MM.1S (cell line): ENCODE results near the gene ALPI.
"Not testable (repeated sequence)": the region's sequence is repeated elsewhere in the genome, so short reads cannot be mapped to it uniquely, and the experiment has no call there.

Source experiments
- DNase-seq: peaks from one replicate; pipeline ENCODE4 v3.0.0-alpha.2; 2015
- H2AFZ ChIP-seq: fragments of 300-600 bp; sonication (generic); 2 replicates; pipeline ENCODE4 v1.6.0; 2016; ENCODE audit warnings: antibody characterized with exemption, low read length
- H3F3A ChIP-seq: fragments of 300-600 bp; sonication (generic); 2 replicates; pipeline ENCODE4 v1.6.1; 2016; ENCODE audit warnings: mild to moderate bottlenecking, antibody characterized with exemption, low read length, moderate library complexity, mixed read lengths; ENCODE audit not compliant: insufficient read depth
- H3K27ac ChIP-seq: fragments of 300-600 bp; sonication (generic); 2 replicates; pipeline ENCODE4 v1.5.1; 2016; ENCODE audit warnings: mild to moderate bottlenecking, low read length
- H3K27me3 ChIP-seq: fragments of 300-600 bp; sonication (generic); replicated peaks from 2 replicates; pipeline ENCODE4 v1.6.0; 2016; ENCODE audit warnings: low read length; ENCODE audit not compliant: insufficient read depth
- H3K36me3 ChIP-seq: fragments of 300-600 bp; sonication (generic); replicated peaks from 2 replicates; pipeline ENCODE4 v1.6.1; 2016; ENCODE audit warnings: mild to moderate bottlenecking, low read length, mixed read lengths; ENCODE audit not compliant: insufficient read depth
- H3K4me1 ChIP-seq: fragments of 300-600 bp; sonication (generic); 2 replicates; pipeline ENCODE4 v1.6.1; 2016; ENCODE audit warnings: low read length, mixed read lengths
- H3K4me2 ChIP-seq: fragments of 300-600 bp; sonication (generic); 2 replicates; pipeline ENCODE4 v1.6.0; 2016; ENCODE audit warnings: low read depth, low read length
- H3K4me3 ChIP-seq: fragments of 300-600 bp; sonication (generic); 2 replicates; pipeline ENCODE4 v1.5.1; 2016; ENCODE audit warnings: low read length, mixed read lengths
- H3K79me2 ChIP-seq: fragments of 300-600 bp; sonication (generic); 2 replicates; pipeline ENCODE4 v1.6.1; 2016; ENCODE audit warnings: mixed run types, low read length, mixed read lengths
- H3K9ac ChIP-seq: fragments of 300-600 bp; sonication (generic); 2 replicates; pipeline ENCODE4 v1.6.1; 2016; ENCODE audit warnings: low read length, mixed read lengths
- H3K9me2 ChIP-seq: fragments of 300-600 bp; sonication (generic); replicated peaks from 2 replicates; pipeline ENCODE4 v1.6.1; 2016; ENCODE audit warnings: mild to moderate bottlenecking, low read length, mixed read lengths; ENCODE audit not compliant: insufficient read depth
- H3K9me3 ChIP-seq: fragments of 300-600 bp; sonication (generic); replicated peaks from 2 replicates; pipeline ENCODE4 v1.6.1; 2016; ENCODE audit warnings: mild to moderate bottlenecking, low read length, mixed read lengths; ENCODE audit not compliant: insufficient read depth
- H4K20me1 ChIP-seq: fragments of 300-600 bp; sonication (generic); 2 replicates; pipeline ENCODE4 v1.6.1; 2016; ENCODE audit warnings: mild to moderate bottlenecking, low read length, moderate library complexity, mixed read lengths; ENCODE audit not compliant: insufficient read depth
- EZH2 ChIP-seq: fragments of 300-600 bp; sonication (generic); optimal IDR thresholded peaks from 2 replicates; pipeline ENCODE3; 2017; ENCODE audit warnings: low read depth, mild to moderate bottlenecking, antibody characterized with exemption, low read length, mixed read lengths
- EZH2phosphoT487 ChIP-seq: fragments of 300-600 bp; sonication (generic); IDR thresholded peaks from 2 replicates; pipeline ENCODE4 v1.6.1; 2018; ENCODE audit warnings: antibody characterized with exemption, low read length
- TF ChIP-seq, protein P1 (sequence below): fragments of 300-600 bp; sonication (generic); IDR thresholded peaks from 2 replicates; pipeline ENCODE4 v1.5.1; 2016; ENCODE audit warnings: antibody characterized with exemption, low read length, mixed read lengths

Gene ALPI

DNA sequence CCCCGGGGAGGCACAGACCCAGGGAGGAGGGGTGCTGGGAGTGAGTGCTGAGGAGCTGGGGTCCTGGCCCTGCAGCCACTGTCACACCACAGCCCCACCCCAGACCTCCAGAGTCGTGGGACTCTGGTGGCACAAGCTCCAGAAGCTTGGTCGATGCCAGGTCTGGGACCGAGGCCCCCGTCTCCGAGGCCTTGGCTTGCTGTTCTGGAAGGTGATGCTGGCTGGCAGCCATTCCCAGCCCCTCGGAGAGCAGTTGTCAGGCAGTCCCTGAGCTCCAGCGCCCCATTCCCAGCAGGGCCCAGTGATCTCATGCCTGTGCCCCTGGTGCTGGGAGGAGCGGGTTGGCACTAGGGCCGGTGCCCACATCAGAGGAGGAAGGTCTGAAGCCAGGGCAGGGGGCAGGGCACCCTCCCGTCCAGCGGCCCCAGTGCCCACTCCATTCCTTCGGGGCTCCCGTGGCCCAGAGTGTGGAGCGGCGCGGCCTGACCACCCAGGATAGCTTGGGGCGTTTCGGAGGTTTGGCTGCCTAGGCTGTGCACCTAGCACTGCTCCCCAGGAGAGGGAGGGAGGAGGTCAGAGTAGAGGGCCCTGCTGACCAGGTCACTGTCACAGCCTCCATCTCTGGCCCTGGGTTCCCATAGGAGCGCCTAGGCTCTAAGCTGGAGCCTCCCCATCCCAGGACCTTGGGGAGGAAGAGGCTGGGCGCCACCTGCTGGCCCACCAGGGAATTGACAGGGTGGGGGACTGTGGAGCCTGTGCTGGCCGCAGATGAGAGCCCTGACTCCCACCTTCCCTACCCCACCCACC, 16.8 kb upstream of the ALPI start:
- H4K20me1 ChIP-seq, result no peaks in the 10 kb centered on the region
- no peaks in the 10 kb centered on the region for H3K79me2 ChIP-seq
- TF ChIP-seq EZH2phosphoT487, result no peak
- no peak for TF ChIP-seq EZH2
- TF ChIP-seq, protein P1, sequence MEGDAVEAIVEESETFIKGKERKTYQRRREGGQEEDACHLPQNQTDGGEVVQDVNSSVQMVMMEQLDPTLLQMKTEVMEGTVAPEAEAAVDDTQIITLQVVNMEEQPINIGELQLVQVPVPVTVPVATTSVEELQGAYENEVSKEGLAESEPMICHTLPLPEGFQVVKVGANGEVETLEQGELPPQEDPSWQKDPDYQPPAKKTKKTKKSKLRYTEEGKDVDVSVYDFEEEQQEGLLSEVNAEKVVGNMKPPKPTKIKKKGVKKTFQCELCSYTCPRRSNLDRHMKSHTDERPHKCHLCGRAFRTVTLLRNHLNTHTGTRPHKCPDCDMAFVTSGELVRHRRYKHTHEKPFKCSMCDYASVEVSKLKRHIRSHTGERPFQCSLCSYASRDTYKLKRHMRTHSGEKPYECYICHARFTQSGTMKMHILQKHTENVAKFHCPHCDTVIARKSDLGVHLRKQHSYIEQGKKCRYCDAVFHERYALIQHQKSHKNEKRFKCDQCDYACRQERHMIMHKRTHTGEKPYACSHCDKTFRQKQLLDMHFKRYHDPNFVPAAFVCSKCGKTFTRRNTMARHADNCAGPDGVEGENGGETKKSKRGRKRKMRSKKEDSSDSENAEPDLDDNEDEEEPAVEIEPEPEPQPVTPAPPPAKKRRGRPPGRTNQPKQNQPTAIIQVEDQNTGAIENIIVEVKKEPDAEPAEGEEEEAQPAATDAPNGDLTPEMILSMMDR, result no peak; the same call in 1 of the 2 replicates
- no peak overlapping the region for H3K4me3 ChIP-seq
- H3K27me3 ChIP-seq, result no peaks in the 10 kb centered on the region
- no peaks in the 10 kb centered on the region for H3K9me2 ChIP-seq
- no peak overlapping the region for H2AFZ ChIP-seq
- no peak for DNase-seq
- no peaks in the 10 kb centered on the region for H3K36me3 ChIP-seq
- H3K9ac ChIP-seq, result no peak overlapping the region
- no peak overlapping the region for H3K4me2 ChIP-seq
- H3K27ac ChIP-seq, result no peak overlapping the region
- H3K4me1 ChIP-seq, result no peaks in the 10 kb centered on the region
- no peaks in the 10 kb centered on the region for H3K9me3 ChIP-seq
- no peaks in the 10 kb centered on the region for H3F3A ChIP-seq

DNA sequence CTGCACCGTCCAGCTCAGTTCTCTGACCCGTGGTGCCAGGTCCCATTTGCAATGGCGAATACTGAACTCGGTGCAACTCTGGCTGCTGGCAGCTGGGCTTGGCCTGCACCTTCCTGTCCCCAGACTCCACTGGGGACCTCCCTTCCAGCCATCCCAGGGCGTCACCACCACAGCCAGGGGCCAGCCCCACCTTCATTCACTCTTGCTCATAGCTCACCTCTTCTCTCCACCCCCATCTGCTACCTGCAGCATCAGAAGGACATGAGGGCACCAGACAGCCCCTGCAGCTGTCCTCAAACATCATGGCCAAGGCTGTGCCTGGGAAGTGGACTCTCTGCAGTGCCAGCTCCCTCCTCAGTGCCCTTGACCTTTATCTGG, 16.2 kb upstream of the ALPI start:
- Histone ChIP-seq H3K4me3 (no peak overlapping the region), H4K20me1 (no peaks in the 10 kb centered on the region), H3K27me3 (no peaks in the 10 kb centered on the region), H3K9ac (no peak overlapping the region), H3K79me2 (no peaks in the 10 kb centered on the region), H3K27ac (no peak overlapping the region), H3K4me2 (no peak overlapping the region), H2AFZ (no peak overlapping the region), H3F3A (no peaks in the 10 kb centered on the region), H3K9me2 (no peaks in the 10 kb centered on the region), H3K9me3 (no peaks in the 10 kb centered on the region), H3K4me1 (no peaks in the 10 kb centered on the region), H3K36me3 (no peaks in the 10 kb centered on the region)
- TF ChIP-seq, protein P1, result peak; percentile 18
- no peak for TF ChIP-seq EZH2
- no peak for TF ChIP-seq EZH2phosphoT487
- DNase-seq, result no peak

GRCh38 chr2:232440220-232441018, 15.5 kb upstream of the ALPI start:
- not testable (repeated sequence) for H3K9ac ChIP-seq, H3K27ac ChIP-seq, H3K9me2 ChIP-seq, H3K79me2 ChIP-seq, H3K36me3 ChIP-seq, H3K4me1 ChIP-seq, H4K20me1 ChIP-seq, H3K27me3 ChIP-seq, H3K4me3 ChIP-seq, H3F3A ChIP-seq, H3K9me3 ChIP-seq
- Histone ChIP-seq H3K4me2 (peak overlapping the region; percentile 21; the same call in 1 of the 2 replicates), H2AFZ (0 out of 2 replicates have a peak overlapping the region, but pooled peaks have one; percentile 42)
- peak; percentile 81 for DNase-seq
- TF ChIP-seq, protein P1, result peak; percentile 69
